HL-60 (cell line): Measurements from ENCODE around the gene MLLT3.

ENCODE experiments used
- DNase-seq, 2 experiments: peaks; one replicate each; pipeline ENCODE4 v3.0.0-alpha.2; 2010 to 2020; ENCODE audit warnings: low read depth in 1 of 2, low spot score in 1 of 2
- H3K27ac ChIP-seq: fragments of 250-450 bp; sonication (Bioruptor Pico); replicated peaks from 2 replicates; pipeline ENCODE4 v1.5.1; 2020; ENCODE audit warnings: mild to moderate bottlenecking, moderate library complexity
- H3K27me3 ChIP-seq: fragments of 250-450 bp; sonication (Bioruptor Pico); 2 replicates; pipeline ENCODE4 v1.5.1; 2021; ENCODE audit warnings: mild to moderate bottlenecking, moderate library complexity; ENCODE audit not compliant: insufficient read depth, poor library complexity, severe bottlenecking
- H3K4me3 ChIP-seq: replicated peaks from 2 replicates; pipeline ENCODE4 v1.5.1; 2011; ENCODE audit warnings: mild to moderate bottlenecking, control low read depth, low read length; ENCODE audit not compliant: insufficient read depth
- GABPA ChIP-seq: IDR thresholded peaks from 2 replicates; pipeline ENCODE4 v1.6.1; 2012; ENCODE audit warnings: low read depth
- POLR2AphosphoS5 ChIP-seq: IDR thresholded peaks from 2 replicates; pipeline ENCODE4 v1.6.1; 2012; ENCODE audit warnings: low read depth
- SPI1 ChIP-seq: IDR thresholded peaks from 2 replicates; pipeline ENCODE4 v1.6.1; 2012; ENCODE audit warnings: low read depth, mild to moderate bottlenecking, borderline replicate concordance
- TF ChIP-seq, protein P1 (sequence below): IDR thresholded peaks from 2 replicates; pipeline ENCODE4 v1.6.1; 2012; ENCODE audit warnings: low read depth; ENCODE audit not compliant: insufficient replicate concordance
- TF ChIP-seq, protein P2 (sequence below): IDR thresholded peaks from one replicate; pipeline ENCODE4 v1.5.1; 2011; ENCODE audit warnings: low read length, control low read depth, inconsistent platforms; ENCODE audit not compliant: insufficient read depth

The MLLT3 gene

DNA sequence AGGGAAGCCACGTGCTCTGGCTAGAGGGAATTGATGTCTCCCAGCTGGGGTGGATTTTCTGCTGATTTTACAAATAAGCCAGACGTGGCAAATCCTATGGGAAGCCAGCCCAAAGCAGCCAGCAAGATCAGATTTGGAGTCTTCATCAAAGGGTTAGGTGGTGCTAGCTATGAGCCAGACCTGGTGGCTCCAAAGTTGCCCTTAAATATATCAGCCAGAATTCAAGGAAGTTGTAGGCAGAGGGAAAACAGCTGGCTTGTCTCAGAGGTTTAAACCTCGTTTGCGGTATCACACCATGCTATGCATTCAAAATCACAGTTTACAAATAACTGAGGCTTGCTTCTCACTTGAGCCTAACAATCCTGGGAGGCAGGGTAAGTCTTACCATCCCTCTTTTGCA is 313.2 kb downstream of the MLLT3 start:
- H3K4me3 ChIP-seq, result no peak overlapping the region
- H3K27ac ChIP-seq, result no peak overlapping the region
- no peaks in the 10 kb centered on the region for H3K27me3 ChIP-seq
- no peak for DNase-seq
- TF ChIP-seq SPI1 (no peak), GABPA (no peak), POLR2AphosphoS5 (no peak)
- TF ChIP-seq, protein P1, sequence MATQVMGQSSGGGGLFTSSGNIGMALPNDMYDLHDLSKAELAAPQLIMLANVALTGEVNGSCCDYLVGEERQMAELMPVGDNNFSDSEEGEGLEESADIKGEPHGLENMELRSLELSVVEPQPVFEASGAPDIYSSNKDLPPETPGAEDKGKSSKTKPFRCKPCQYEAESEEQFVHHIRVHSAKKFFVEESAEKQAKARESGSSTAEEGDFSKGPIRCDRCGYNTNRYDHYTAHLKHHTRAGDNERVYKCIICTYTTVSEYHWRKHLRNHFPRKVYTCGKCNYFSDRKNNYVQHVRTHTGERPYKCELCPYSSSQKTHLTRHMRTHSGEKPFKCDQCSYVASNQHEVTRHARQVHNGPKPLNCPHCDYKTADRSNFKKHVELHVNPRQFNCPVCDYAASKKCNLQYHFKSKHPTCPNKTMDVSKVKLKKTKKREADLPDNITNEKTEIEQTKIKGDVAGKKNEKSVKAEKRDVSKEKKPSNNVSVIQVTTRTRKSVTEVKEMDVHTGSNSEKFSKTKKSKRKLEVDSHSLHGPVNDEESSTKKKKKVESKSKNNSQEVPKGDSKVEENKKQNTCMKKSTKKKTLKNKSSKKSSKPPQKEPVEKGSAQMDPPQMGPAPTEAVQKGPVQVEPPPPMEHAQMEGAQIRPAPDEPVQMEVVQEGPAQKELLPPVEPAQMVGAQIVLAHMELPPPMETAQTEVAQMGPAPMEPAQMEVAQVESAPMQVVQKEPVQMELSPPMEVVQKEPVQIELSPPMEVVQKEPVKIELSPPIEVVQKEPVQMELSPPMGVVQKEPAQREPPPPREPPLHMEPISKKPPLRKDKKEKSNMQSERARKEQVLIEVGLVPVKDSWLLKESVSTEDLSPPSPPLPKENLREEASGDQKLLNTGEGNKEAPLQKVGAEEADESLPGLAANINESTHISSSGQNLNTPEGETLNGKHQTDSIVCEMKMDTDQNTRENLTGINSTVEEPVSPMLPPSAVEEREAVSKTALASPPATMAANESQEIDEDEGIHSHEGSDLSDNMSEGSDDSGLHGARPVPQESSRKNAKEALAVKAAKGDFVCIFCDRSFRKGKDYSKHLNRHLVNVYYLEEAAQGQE, result no peak
- TF ChIP-seq, protein P2, sequence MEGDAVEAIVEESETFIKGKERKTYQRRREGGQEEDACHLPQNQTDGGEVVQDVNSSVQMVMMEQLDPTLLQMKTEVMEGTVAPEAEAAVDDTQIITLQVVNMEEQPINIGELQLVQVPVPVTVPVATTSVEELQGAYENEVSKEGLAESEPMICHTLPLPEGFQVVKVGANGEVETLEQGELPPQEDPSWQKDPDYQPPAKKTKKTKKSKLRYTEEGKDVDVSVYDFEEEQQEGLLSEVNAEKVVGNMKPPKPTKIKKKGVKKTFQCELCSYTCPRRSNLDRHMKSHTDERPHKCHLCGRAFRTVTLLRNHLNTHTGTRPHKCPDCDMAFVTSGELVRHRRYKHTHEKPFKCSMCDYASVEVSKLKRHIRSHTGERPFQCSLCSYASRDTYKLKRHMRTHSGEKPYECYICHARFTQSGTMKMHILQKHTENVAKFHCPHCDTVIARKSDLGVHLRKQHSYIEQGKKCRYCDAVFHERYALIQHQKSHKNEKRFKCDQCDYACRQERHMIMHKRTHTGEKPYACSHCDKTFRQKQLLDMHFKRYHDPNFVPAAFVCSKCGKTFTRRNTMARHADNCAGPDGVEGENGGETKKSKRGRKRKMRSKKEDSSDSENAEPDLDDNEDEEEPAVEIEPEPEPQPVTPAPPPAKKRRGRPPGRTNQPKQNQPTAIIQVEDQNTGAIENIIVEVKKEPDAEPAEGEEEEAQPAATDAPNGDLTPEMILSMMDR, result no peak

DNA sequence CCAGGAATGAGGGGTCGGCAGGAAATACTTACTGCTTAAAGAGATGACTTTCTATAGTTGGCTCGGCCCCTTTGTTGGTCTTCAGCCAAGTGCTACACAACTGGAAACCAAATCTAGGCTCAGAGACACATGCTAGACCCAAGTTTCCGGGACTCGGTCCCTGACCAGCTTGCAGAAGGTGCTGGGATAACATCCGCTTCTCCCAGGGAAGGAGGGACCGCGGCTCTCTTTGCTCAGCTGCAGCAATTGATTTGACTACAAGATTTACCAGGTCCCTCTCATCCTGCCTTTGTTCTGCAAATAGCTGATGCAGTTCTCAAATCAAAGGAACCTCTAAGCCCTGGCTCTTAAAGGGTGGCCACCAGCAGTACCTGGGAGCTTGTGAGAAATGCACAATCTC is 314.7 kb downstream of the MLLT3 start:
- no peak overlapping the region for H3K4me3 ChIP-seq
- no peak for DNase-seq
- H3K27ac ChIP-seq, result no peak overlapping the region
- no peaks in the 10 kb centered on the region for H3K27me3 ChIP-seq
- TF ChIP-seq, protein P2, result no peak
- TF ChIP-seq SPI1 (no peak), GABPA (no peak), POLR2AphosphoS5 (no peak)
- TF ChIP-seq, protein P1, result no peak

DNA sequence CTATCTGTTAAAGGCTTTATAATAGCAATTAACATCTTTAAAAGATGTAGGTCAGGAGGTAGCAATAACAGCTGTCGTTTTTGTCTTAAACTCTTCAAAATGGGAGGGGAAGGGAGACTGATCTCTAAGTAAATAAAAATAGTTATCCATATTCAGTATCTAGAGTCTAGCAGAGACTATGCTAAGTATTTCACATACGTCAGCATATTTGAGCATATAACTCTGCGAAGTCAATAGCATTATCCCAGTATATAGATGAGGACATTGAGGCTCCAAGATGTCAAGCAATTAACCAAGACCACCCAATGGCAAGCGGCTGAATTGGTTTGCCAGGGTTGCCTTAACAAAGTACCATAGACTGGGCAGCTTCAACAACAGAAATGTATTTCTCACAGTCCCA is 316.8 kb downstream of the MLLT3 start:
- no peak overlapping the region for H3K27ac ChIP-seq
- TF ChIP-seq SPI1 (no peak), POLR2AphosphoS5 (no peak), GABPA (no peak)
- TF ChIP-seq, protein P2, result no peak
- TF ChIP-seq, protein P1, result no peak
- no peaks in the 10 kb centered on the region for H3K27me3 ChIP-seq
- H3K4me3 ChIP-seq, result no peak overlapping the region
- DNase-seq, result no peak
